ENCODE data around the gene HADH. TPM values are rescaled to one million over a fixed set of nuclear protein-coding genes. Genes with fewer than 3 reads are reported as not detected.

HADH gene
- total RNA-seq, 2 donors from 2014 or later, result 32.5 to 53.0 TPM

- no peak overlapping the region for H3K4me3 Mint-ChIP-seq
- Histone ChIP-seq H3K27me3 (ENCODE audit: control insufficient read depth, insufficient read depth, low read length, poor library complexity, severe bottlenecking) (no peaks in the 10 kb centered on the region), H3K4me3 (ENCODE audit: low read length) (no peak overlapping the region), H3K4me1 (ENCODE audit: control insufficient read depth, insufficient read depth, low read length) (no peaks in the 10 kb centered on the region), H3K36me3 (ENCODE audit: control insufficient read depth, insufficient read depth, low read length) (peaks cover 15% of the 10 kb centered on the region), H3K9ac (ENCODE audit: extremely low read depth, low read length, poor library complexity, severe bottlenecking) (no peak overlapping the region), H3K9me3 (ENCODE audit: control insufficient read depth, low read length) (peaks cover 21% of the 10 kb centered on the region), H3K27ac (ENCODE audit: low read depth, low read length) (no peak overlapping the region)
- peaks cover 36% of the 10 kb centered on the region for H3K36me3 Mint-ChIP-seq (ENCODE audit: low read depth)
- no peak overlapping the region for H3K27ac Mint-ChIP-seq
- H3K27me3 Mint-ChIP-seq (ENCODE audit: insufficient read depth), result no peaks in the 10 kb centered on the region
- H3K9me3 Mint-ChIP-seq, result peaks cover 13% of the 10 kb centered on the region
- TF ChIP-seq CTCF (conservative IDR thresholded peaks at IDR 0.05), result no peak
- DNase-seq, result no peak
- peaks cover 4% of the 10 kb centered on the region for H3K4me1 Mint-ChIP-seq
Measured at GRCh38 chr4:108006361-108006760, 16.7 kb downstream of the HADH start.

- no peaks in the 10 kb centered on the region for H3K27me3 Mint-ChIP-seq (ENCODE audit: insufficient read depth)
- H3K9me3 Mint-ChIP-seq, result no peaks in the 10 kb centered on the region
- Histone ChIP-seq H3K4me1 (ENCODE audit: control insufficient read depth, insufficient read depth, low read length) (no peaks in the 10 kb centered on the region), H3K36me3 (ENCODE audit: control insufficient read depth, insufficient read depth, low read length) (peaks cover 23% of the 10 kb centered on the region), H3K27me3 (ENCODE audit: control insufficient read depth, insufficient read depth, low read length, poor library complexity, severe bottlenecking) (no peaks in the 10 kb centered on the region), H3K9me3 (ENCODE audit: control insufficient read depth, low read length) (peaks cover 12% of the 10 kb centered on the region), H3K4me3 (ENCODE audit: low read length) (no peak overlapping the region), H3K9ac (ENCODE audit: extremely low read depth, low read length, poor library complexity, severe bottlenecking) (no peak overlapping the region), H3K27ac (ENCODE audit: low read depth, low read length) (no peak overlapping the region)
- TF ChIP-seq CTCF (conservative IDR thresholded peaks at IDR 0.05), result no peak
- H3K27ac Mint-ChIP-seq, result no peak overlapping the region
- peaks cover 4% of the 10 kb centered on the region for H3K4me1 Mint-ChIP-seq
- 80 to 92% methylated on average over 7 of the region's 7 CpGs for WGBS, 2 experiments (ENCODE audit: insufficient coverage in 1 of 2, insufficient read length in 1 of 2)
- H3K4me3 Mint-ChIP-seq, result no peak overlapping the region
- peaks cover 38% of the 10 kb centered on the region for H3K36me3 Mint-ChIP-seq (ENCODE audit: low read depth)
- DNase-seq, result no peak
Measured at GRCh38 chr4:108007984-108008383, 18.3 kb downstream of the HADH start.

GRCh38 chr4:108008721-108009120 lies 19.0 kb downstream of the HADH start:
- TF ChIP-seq CTCF (conservative IDR thresholded peaks at IDR 0.05), result no peak
- Histone ChIP-seq H3K27ac (ENCODE audit: low read depth, low read length) (no peak overlapping the region), H3K4me3 (ENCODE audit: low read length) (no peak overlapping the region), H3K9me3 (ENCODE audit: control insufficient read depth, low read length) (peaks cover 9% of the 10 kb centered on the region), H3K36me3 (ENCODE audit: control insufficient read depth, insufficient read depth, low read length) (peaks cover 24% of the 10 kb centered on the region), H3K9ac (ENCODE audit: extremely low read depth, low read length, poor library complexity, severe bottlenecking) (no peak overlapping the region), H3K27me3 (ENCODE audit: control insufficient read depth, insufficient read depth, low read length, poor library complexity, severe bottlenecking) (no peaks in the 10 kb centered on the region), H3K4me1 (ENCODE audit: control insufficient read depth, insufficient read depth, low read length) (no peaks in the 10 kb centered on the region)
- Mint-ChIP-seq H3K4me3 (no peak overlapping the region), H3K4me1 (peaks cover 4% of the 10 kb centered on the region), H3K9me3 (no peaks in the 10 kb centered on the region), H3K27ac (no peak overlapping the region), H3K27me3 (ENCODE audit: insufficient read depth) (no peaks in the 10 kb centered on the region), H3K36me3 (ENCODE audit: low read depth) (peaks cover 41% of the 10 kb centered on the region)
- 90 to 93% methylated on average over 2 of the region's 2 CpGs for WGBS, 2 experiments (ENCODE audit: insufficient coverage in 1 of 2, insufficient read length in 1 of 2)
- no peak for DNase-seq
